TTC549 (cell line): ENCODE data around the gene RBPMS2.

Experiments
- FAIRE-seq: peaks from 2 replicates; lab custom pipeline; 2012; peaks lifted over from hg19 to GRCh38; lab: Jason Lieb, UNC

RBPMS2 gene

GRCh38 chr15:64782751-64783150 is 7.4 kb upstream of the RBPMS2 start:
- FAIRE-seq = no peak

- no peak for FAIRE-seq
Observed at GRCh38 chr15:64781299-64781698, 5.9 kb upstream of the RBPMS2 start.

GRCh38 chr15:64780600-64781156 is 5.3 kb upstream of the RBPMS2 start:
- FAIRE-seq = no peak

- FAIRE-seq = no peak
Observed at GRCh38 chr15:64779630-64780029, 4.2 kb upstream of the RBPMS2 start.

- no peak for FAIRE-seq
Observed at GRCh38 chr15:64779024-64779423, 3.6 kb upstream of the RBPMS2 start.

DNA sequence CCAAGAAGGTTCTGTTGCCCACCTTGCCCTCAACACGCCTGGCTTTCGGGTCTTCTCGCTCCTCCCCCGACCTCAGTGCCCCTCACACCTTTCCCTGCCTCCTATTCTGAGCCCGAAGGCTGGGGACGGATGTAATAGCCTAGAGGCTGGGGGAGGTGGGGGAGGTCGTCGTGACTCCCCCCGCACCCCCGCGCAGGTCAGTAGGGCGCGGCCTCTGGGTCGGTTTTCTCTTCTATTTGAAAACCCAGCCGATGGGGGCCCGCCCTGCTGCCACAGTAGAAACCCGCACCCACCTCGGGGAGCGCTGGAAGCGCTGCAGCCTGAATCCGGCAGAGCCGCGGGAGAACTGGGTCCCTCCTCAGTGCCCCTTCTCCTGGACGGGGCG is 1.0 kb upstream of the RBPMS2 start:
- FAIRE-seq = no peak

DNA sequence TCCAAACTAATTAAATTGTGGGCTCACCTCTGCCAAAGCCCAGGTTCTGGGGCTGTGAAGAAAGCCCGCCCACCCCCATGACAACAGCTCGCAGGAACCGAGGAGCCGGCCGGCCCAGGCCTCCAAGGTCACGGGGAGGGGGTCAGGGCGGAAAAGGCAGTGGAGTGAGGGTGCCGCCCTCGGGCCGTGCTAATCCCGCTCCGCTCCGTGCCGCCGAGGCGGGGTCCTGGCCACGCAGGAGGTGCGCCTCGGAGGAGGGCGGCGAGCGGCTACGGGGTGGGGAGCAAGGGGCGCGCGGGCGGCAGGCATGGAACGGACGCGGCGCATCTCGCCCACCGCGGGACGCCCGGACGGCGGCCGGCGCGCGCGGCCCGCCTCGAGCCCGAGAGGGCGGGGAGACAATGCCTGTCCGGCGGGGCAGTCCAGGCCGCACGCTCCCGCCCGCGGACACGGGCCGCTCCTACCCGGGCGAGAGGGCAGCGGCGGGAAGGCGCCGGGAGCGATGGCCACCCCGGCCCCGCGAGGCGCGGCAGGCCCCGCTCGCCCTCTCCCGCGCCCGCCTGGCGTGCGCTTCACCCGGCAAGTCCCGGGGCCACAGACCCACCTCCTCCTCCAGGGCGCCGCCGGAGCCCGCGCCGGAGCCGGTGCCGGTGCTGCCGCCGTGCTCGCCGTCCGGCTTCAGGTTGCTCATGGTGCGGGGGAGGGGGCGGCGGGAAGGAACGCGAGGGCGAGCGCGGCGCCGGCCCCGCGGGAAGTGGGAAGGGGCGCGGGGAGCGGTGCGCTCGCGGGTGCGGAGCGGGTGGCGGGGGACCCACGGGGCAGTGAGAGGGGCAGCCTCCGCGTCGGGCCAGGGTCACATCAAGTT is 528 bp downstream of the RBPMS2 start:
- FAIRE-seq = no peak

DNA sequence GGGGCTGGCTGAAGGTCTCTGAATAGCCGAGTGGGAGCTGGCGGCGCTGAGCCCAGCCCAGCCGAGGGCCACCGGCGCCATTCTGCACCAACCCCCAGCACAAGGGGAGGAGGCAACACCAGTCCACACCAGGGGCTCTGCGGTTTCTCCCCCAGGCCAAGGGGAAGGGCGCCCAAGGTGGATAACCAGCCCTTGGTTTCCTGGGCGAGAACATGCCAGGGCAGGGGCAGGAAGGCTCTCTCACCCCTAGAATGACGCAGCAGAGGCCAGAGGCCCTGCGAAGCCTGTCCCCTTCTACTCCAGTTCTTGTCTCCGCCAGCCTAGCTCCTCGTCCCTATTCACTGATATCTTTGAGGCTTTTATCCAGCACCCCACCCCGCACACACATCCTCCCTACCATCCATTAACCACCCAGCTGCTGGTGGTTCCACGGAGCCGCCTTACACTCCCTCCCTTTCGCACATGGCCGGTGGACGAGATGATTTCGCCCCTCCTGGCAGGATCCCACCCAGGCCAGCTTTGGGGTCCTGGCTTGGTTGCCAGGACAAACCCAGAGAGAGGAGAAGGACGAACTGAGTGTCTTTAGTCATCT is 1.3 kb downstream of the RBPMS2 start:
- FAIRE-seq = no peak

DNA sequence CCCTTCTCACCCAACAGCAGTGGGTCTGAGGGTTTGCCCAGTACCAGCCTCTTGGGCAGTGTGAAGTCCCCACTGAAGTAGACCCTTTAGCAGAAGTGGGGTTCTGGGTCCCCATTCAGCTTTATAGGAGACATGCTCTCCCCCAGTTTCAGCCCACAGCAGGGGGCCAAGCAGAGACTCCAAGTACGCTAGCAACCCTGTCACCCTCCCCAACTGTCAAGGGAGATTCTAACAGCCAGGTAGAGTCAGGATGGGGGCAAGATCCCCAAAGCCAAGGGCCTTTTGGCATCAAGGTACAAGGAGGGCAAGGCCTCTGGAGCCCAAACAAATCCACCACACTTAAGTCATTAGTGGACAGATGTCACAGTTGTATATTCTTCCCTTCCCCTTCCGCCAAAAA is 1.8 kb downstream of the RBPMS2 start:
- FAIRE-seq = no peak

DNA sequence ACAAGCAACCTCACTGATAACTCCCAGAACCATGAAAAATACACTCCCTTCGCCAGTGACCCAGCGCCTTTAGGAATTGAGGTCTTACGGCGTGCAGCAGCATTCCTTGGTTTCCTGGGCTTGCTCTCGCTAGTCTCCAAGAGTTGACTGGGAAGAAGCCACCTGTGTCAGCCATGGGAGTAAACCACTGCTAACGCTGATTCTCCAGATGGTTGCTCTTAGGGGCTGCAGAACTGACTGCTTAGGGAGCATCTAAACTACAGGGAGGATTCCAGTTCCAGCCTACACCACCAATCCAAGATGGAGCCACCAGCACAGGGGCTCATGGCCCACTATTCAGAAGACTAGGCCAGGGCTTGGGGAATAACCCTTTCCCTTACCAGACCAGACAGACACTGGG is 2.4 kb downstream of the RBPMS2 start:
- FAIRE-seq = no peak

DNA sequence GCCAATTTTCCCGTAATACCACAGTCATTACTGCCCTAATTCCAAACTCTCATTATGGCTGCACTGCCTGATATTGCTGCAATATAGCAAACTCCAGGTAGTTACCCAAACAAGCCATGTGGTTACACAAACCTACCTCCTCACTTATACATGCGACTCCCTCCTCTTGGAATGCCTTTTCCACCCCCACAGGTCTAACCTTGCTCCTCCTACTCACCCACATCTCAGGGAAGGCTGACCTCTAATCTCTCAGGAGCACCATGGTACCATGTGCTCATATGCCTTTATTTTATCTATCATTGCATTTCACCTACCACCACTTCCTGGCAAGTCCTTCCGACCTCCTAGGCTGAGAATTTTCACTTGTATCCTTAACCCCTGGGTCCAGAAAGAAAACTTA is 2.9 kb downstream of the RBPMS2 start:
- no peak for FAIRE-seq

DNA sequence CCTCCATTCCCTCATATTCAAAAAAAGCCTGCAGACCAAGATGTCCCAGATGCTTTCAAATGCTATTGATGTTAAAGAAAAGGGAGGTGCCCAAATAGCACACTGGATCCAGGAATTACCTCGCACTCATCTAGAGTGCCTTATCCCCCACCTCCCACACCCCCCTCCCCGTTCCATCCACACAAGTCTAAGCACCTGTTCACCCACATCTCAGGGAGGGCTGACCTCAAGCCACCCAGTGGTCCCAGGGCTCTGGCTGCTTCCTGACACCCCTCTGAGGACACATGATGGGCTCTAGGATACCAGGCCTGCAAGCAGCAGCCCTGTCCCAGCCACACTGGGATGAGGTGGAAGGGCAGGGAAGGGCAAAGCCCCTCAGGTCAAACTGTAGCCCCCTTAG is 4.8 kb downstream of the RBPMS2 start:
- no peak for FAIRE-seq

GRCh38 chr15:64767203-64767602 is 8.2 kb downstream of the RBPMS2 start:
- no peak for FAIRE-seq

- FAIRE-seq = no peak
Observed at GRCh38 chr15:64766058-64766457, 9.3 kb downstream of the RBPMS2 start.

GRCh38 chr15:64763874-64764273 is 11.5 kb downstream of the RBPMS2 start:
- FAIRE-seq = no peak

GRCh38 chr15:64763462-64763861 is 11.9 kb downstream of the RBPMS2 start:
- FAIRE-seq = no peak

- no peak for FAIRE-seq
Observed at GRCh38 chr15:64763021-64763420, 12.4 kb downstream of the RBPMS2 start.

DNA sequence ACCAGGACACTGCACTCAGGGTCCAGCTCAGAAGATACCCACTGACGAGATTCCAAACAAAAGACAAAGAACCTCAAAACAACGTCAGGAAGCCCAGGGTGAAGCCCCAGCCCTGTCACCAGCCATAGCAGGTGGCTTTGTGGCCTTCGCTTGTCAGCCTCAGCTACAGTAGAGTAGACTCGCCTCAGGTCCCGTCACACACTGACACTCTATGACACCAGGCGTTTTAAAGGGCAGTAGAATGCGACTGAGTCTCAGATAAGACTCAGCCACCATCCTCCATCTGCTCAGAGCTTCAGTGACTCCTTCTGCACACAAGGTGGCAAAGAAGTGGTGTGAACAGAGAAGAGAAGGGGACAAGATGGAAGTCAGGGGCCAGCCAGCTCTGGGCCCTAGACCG is 12.8 kb downstream of the RBPMS2 start:
- no peak for FAIRE-seq

DNA sequence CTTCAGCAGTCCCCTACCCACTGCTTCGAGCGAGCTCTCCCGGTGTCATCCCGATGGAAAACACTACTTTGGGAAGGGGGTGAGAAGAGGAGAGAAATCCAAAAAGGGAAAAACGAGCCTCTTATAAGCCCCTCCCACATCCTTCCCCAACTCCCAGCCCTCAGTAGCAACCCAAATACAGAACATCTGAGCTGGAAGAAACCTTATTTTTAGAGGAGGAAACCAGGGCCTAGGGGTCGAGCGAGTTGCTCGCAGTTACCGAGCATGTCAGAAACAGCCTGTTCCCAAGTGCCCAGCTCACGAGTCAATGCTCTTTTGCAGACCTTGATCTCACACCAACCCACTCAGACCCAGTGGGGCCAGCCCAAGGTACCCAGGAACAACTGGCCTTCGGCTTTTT is 14.2 kb downstream of the RBPMS2 start:
- no peak for FAIRE-seq

- no peak for FAIRE-seq
Observed at GRCh38 chr15:64760056-64760455, 15.3 kb downstream of the RBPMS2 start.

- no peak for FAIRE-seq
Observed at GRCh38 chr15:64755427-64755940, 19.9 kb downstream of the RBPMS2 start.

DNA sequence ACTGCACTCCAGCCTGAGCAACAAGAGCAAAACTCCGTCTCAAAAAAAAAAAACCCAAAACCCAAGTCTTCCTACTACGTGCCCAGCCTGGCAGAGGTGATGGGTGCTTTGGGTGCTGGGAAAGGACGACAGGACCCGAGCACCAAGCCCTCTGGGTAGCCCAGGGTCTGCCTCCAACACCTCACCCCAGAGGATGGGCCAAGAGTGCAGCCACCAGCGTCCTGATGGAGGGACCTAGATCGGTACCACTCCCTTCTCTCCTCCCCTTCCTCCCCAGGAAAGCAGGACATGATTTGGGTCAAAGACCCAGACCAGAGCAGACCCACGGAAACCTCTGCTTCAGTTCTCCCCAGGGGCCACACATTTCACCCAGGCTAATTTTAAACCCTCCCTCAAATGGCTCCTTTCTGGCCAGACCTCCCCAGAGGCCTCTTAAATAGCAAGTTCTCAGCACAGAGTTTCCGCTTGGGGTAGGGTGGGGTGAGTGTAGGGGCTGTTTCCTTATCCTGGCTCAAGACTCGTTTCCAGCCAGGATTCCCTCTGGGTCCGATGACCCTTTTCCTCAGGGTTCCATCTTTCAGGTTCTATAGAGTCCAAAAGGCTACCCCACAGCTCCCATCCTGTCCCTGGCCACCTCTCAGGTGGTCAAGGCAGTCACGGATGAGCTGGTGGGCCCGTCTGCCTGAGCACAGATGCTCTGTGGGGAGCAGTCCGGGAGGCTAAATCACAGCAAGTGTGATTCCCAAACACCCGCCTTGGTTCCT is 20.5 kb downstream of the RBPMS2 start:
- no peak for FAIRE-seq
